ENCODE results near the gene SRM. TPM values are rescaled to one million over a fixed set of nuclear protein-coding genes. Genes with fewer than 3 reads are reported as not detected.

The SRM gene
- polyA plus RNA-seq, 1 donor from 2014 or later, result 22.9 TPM

DNA sequence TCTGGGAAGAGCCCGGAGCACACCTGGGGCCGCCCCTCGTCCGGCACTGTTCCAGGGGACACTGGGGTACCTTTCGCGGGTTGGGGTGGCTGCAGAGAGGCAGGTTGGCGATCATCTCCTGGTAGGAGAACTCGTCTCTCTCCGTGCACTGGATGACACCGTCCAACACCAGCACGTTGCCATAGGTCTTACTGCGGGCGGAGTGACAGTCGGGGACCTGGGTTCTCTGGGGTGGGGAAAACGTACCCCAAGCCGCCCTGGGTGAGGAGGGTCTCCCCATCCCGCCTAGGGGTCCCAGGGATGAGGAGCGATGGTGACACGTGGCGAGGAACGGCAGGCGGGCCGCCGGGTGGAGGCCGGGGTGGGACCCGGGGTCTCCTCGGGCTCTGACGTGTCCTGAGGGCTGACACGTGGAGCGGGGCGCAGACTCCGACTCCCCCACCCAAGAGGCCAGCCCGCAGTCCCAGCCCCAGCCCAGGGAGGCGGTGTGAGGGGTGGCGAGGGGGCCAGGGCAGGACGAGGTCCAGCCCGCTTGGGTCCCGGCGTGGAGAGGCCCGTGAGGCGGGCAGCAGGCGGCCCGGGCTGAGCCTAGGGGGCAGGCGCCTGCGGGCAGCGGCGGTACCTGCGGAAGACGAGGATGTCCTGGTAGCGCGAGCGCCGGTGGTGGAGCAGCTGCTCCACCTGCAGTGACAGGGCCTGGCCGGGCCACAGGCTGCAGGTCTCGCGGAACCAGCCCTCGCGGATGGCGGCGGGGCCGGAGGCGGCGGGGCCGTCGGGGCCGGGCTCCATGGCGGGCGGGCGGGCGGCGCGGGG, 457 bp downstream of the SRM start:
- Histone ChIP-seq H3K9me3 (ENCODE audit: low read length) (no peaks in the 10 kb centered on the region), H4K20me1 (ENCODE audit: insufficient read depth) (no peaks in the 10 kb centered on the region), H3K36me3 (ENCODE audit: insufficient read depth, low read length) (peaks cover 4% of the 10 kb centered on the region), H3K4me2 (ENCODE audit: low read length) (peak overlapping the region; percentile 55), H3K27me3 (ENCODE audit: insufficient read depth, low read depth, low read length) (no peaks in the 10 kb centered on the region), H3K4me3 (ENCODE audit: low read length) (peak overlapping the region; percentile 85), H3K27ac (ENCODE audit: low read length) (no peak overlapping the region), H3K9ac (ENCODE audit: low read length) (peak overlapping the region; percentile 74), H3K9me2 (ENCODE audit: insufficient read depth, low read length) (no peaks in the 10 kb centered on the region), H2AFZ (ENCODE audit: low read depth, low read length) (peak overlapping the region; percentile 37), H3K79me2 (replicated peaks; ENCODE audit: insufficient read depth, low read length) (peaks cover 7% of the 10 kb centered on the region), H3F3A (ENCODE audit: insufficient read depth, low read length, poor library complexity, severe bottlenecking) (no peaks in the 10 kb centered on the region)
- TF ChIP-seq EP300 (conservative IDR thresholded peaks at IDR 0.05; ENCODE audit: poor library complexity, severe bottlenecking) (no peak), MXI1 (conservative IDR thresholded peaks at IDR 0.05; ENCODE audit: poor library complexity, severe bottlenecking) (peak; percentile 83)

DNA sequence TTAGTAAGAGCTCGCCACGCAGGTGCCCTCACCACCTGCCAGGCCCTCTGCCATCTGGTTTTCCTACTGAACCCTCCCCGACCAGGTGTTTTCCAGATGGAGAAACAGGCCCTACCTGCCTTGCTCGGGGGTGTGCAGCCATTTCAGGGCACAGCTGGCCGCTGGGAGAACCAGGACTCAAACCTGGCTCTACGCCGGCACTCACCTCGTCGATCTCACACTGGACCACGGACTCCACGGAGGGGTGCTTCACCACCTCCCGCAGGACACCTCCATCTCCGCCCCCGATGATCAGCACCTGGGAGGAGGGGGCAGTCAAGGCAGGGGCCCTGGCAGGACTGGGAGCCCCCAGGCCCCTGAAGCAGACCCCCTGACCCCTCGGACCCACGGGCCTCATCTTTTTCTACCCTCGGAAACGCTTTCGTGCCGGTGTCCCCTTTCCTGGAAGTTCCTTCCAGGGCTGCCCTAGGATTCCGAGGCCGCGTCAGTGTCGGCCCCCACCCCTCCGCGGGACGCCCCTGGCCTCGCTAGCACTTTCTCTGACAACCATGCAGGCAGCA, 1.1 kb downstream of the SRM start:
- Histone ChIP-seq H2AFZ (ENCODE audit: low read depth, low read length) (no peak overlapping the region), H3K4me2 (ENCODE audit: low read length) (peak overlapping the region; percentile 55), H4K20me1 (ENCODE audit: insufficient read depth) (no peaks in the 10 kb centered on the region), H3K36me3 (ENCODE audit: insufficient read depth, low read length) (peaks cover 4% of the 10 kb centered on the region), H3K9ac (ENCODE audit: low read length) (peak overlapping the region; percentile 74), H3K79me2 (replicated peaks; ENCODE audit: insufficient read depth, low read length) (peaks cover 7% of the 10 kb centered on the region), H3K27me3 (ENCODE audit: insufficient read depth, low read depth, low read length) (no peaks in the 10 kb centered on the region), H3K27ac (ENCODE audit: low read length) (no peak overlapping the region), H3F3A (ENCODE audit: insufficient read depth, low read length, poor library complexity, severe bottlenecking) (no peaks in the 10 kb centered on the region), H3K9me2 (ENCODE audit: insufficient read depth, low read length) (no peaks in the 10 kb centered on the region), H3K4me3 (ENCODE audit: low read length) (peak overlapping the region; percentile 85), H3K9me3 (ENCODE audit: low read length) (no peaks in the 10 kb centered on the region)
- TF ChIP-seq CTCF (IDR thresholded peaks at IDR 0.05; ENCODE audit: poor library complexity, severe bottlenecking) (no peak), MXI1 (conservative IDR thresholded peaks at IDR 0.05; ENCODE audit: poor library complexity, severe bottlenecking) (no peak), EP300 (conservative IDR thresholded peaks at IDR 0.05; ENCODE audit: poor library complexity, severe bottlenecking) (no peak), RAD21 (conservative IDR thresholded peaks at IDR 0.05) (no peak), POLR2AphosphoS5 (IDR thresholded peaks at IDR 0.05) (no peak), SMC3 (conservative IDR thresholded peaks at IDR 0.05; ENCODE audit: poor library complexity) (no peak), REST (IDR thresholded peaks at IDR 0.05; ENCODE audit: borderline replicate concordance) (no peak), TAF1 (IDR thresholded peaks at IDR 0.05; ENCODE audit: low read depth) (no peak)

All from neural cell (in vitro differentiated cells).